MM.1S (cell line): Measurements from ENCODE around the gene UBASH3A.
A peak's percentile ranks its signal among the peaks of the same experiment; 100 is the strongest.

Experiments used
- CTCF ChIP-seq: fragments of 300-600 bp; sonication (generic); IDR thresholded peaks from 2 replicates; pipeline ENCODE4 v1.5.1; 2016; ENCODE audit warnings: antibody characterized with exemption, low read length, mixed read lengths
- EZH2 ChIP-seq: fragments of 300-600 bp; sonication (generic); optimal IDR thresholded peaks from 2 replicates; pipeline ENCODE3; 2017; ENCODE audit warnings: low read depth, mild to moderate bottlenecking, antibody characterized with exemption, low read length, mixed read lengths
- EZH2phosphoT487 ChIP-seq: fragments of 300-600 bp; sonication (generic); IDR thresholded peaks from 2 replicates; pipeline ENCODE4 v1.6.1; 2018; ENCODE audit warnings: antibody characterized with exemption, low read length

- TF ChIP-seq CTCF (peak; percentile 19), EZH2 (no peak), EZH2phosphoT487 (no peak)
Measured at GRCh38 chr21:42360317-42360716, 43.4 kb upstream of the UBASH3A start.
